Measurements from ENCODE around the gene AKT3. TPM values are rescaled to one million over a fixed set of nuclear protein-coding genes. Genes with fewer than 3 reads are reported as not detected.

AKT3 gene
- total and polyA plus RNA-seq, 2 of the 8 experiments (the other 6 are each of a cell fraction or from before 2014, with no cell fraction given), result 6.0 to 36.4 TPM

- TF ChIP-seq FOSL1 (IDR thresholded peaks at IDR 0.05; ENCODE audit: insufficient read depth, low read depth, low read length), result no peak
- TF ChIP-seq POU5F1 (IDR thresholded peaks at IDR 0.05; ENCODE audit: low read depth, low read length), result no peak
- TF ChIP-seq CTCF (IDR thresholded peaks at IDR 0.05; ENCODE audit: control extremely low read depth in 1 of 3, insufficient read depth in 1 of 3, low read depth in 1 of 3, low read length in 3 of 3), result no peak
- TF ChIP-seq SP4 (IDR thresholded peaks at IDR 0.05; ENCODE audit: low read length), result no peak
- TF ChIP-seq KDM5A (IDR thresholded peaks at IDR 0.05; ENCODE audit: low read length), result no peak
- no peak for TF ChIP-seq SUZ12 (IDR thresholded peaks at IDR 0.05; ENCODE audit: low read length)
These were observed 361.4 kb downstream of the AKT3 start (continued) for GRCh38 chr1:243488459-243489157.

All from H1 (cell line).